CD4-positive, CD25-positive, alpha-beta regulatory T cell (primary cell): Measurements from ENCODE around the gene UTS2. TPM values are rescaled to one million over a fixed set of nuclear protein-coding genes. Genes with fewer than 3 reads are reported as not detected.
A peak's percentile ranks its signal among the peaks of the same experiment; 100 is the strongest.

Experiments used
- ATAC-seq, 2 donors: fragments of 150-1000 bp; cut with Tn5 transposase; one replicate each; pipeline ENCODE4 v1.10.0; 2021; ENCODE audit warnings: low read depth in 2 of 2, moderate number of reproducible peaks in 2 of 2, moderate library complexity in 1 of 2
- DNase-seq, 3 donors: peaks; one replicate each; pipeline versions ENCODE4 v3.0.0 to v3.0.0-alpha.2; 2012 to 2022; ENCODE audit warnings: mixed read lengths in 1 of 3
- H3K27ac ChIP-seq: one replicate; pipeline ENCODE4 v1.7.0; 2013; ENCODE audit warnings: mild to moderate bottlenecking, low read length; ENCODE audit not compliant: insufficient read depth, poor library complexity, severe bottlenecking
- H3K27me3 ChIP-seq: one replicate; pipeline ENCODE4 v1.7.0; 2013; ENCODE audit warnings: low read length; ENCODE audit not compliant: control insufficient read depth, insufficient read depth
- H3K36me3 ChIP-seq: one replicate; pipeline ENCODE4 v1.7.0; 2013; ENCODE audit warnings: mild to moderate bottlenecking, low read length, moderate library complexity; ENCODE audit not compliant: control insufficient read depth, insufficient read depth
- H3K4me1 ChIP-seq: 2 replicates; pipeline ENCODE4 v1.7.0; 2013; ENCODE audit warnings: mild to moderate bottlenecking, low read length; ENCODE audit not compliant: insufficient read depth, control insufficient read depth, poor library complexity, severe bottlenecking
- H3K4me3 ChIP-seq: one replicate; pipeline ENCODE4 v1.7.0; 2013; ENCODE audit warnings: low read depth, mild to moderate bottlenecking, low read length, moderate library complexity
- H3K9me3 ChIP-seq, 2 experiments: 1 replicate in 1 of 2; 2 replicates in 1 of 2; pipeline ENCODE4 v1.7.0; 2013; ENCODE audit warnings: low read length in 2 of 2, mild to moderate bottlenecking in 1 of 2, moderate library complexity in 1 of 2; ENCODE audit not compliant: control insufficient read depth in 2 of 2
- H3K27ac Mint-ChIP-seq, 3 donors: one replicate each; pipeline ENCODE4 v1.8.0; 2020 to 2022; ENCODE audit warnings: mild to moderate bottlenecking in 3 of 3, mixed read lengths in 3 of 3, moderate library complexity in 2 of 3
- H3K27me3 Mint-ChIP-seq: one replicate; pipeline ENCODE4 v1.8.0; 2022; ENCODE audit warnings: mild to moderate bottlenecking, mixed read lengths
- H3K36me3 Mint-ChIP-seq: one replicate; pipeline ENCODE4 v1.8.0; 2020; ENCODE audit warnings: mixed read lengths
- H3K4me1 Mint-ChIP-seq, 4 donors: one replicate each; pipeline ENCODE4 v1.8.0; 2020 to 2022; ENCODE audit warnings: mixed read lengths in 4 of 4, mild to moderate bottlenecking in 1 of 4
- H3K4me3 Mint-ChIP-seq, 4 donors: one replicate each; pipeline ENCODE4 v1.8.0; 2020 to 2022; ENCODE audit warnings: mild to moderate bottlenecking in 4 of 4, mixed read lengths in 4 of 4, moderate library complexity in 3 of 4
- H3K9me3 Mint-ChIP-seq, 7 donors: one replicate each; pipeline ENCODE4 v1.8.0; 2020 to 2022; ENCODE audit warnings: mixed read lengths in 7 of 7, mild to moderate bottlenecking in 3 of 7, moderate library complexity in 2 of 7
- polyA plus RNA-seq, 4 donors: library from polyadenylated mRNA; unstranded; fragments of 300-500 nt; fragmentation: Illumina TruSeq; gene quantifications; one replicate each; pipeline ENCODE4 v1.2.3, GENCODE V29; 2021
- total RNA-seq: library from RNA; stranded (reverse); gene quantifications from one replicate; pipeline ENCODE4 v1.2.3, GENCODE V29; 2022

UTS2 gene
- total and polyA plus RNA-seq, 5 donors from 2014 or later, result 8.0 to 63.1 (median 28.4) TPM

GRCh38 chr1:7871136-7871535 lies 18.3 kb upstream of the UTS2 start:
- Histone ChIP-seq H3K27ac (no peak overlapping the region), H3K27me3 (no peaks in the 10 kb centered on the region), H3K4me3 (no peak overlapping the region), H3K36me3 (no peaks in the 10 kb centered on the region), H3K9me3 (no peaks in the 10 kb centered on the region), H3K4me1 (no peaks in the 10 kb centered on the region)
- no peaks in the 10 kb centered on the region for H3K27me3 Mint-ChIP-seq
- H3K4me1 Mint-ChIP-seq, result peaks cover 0 to 2% (median 0%) of the 10 kb centered on the region in 4 donors
- H3K4me3 Mint-ChIP-seq, result no peak overlapping the region
- no peaks in the 10 kb centered on the region for H3K9me3 Mint-ChIP-seq
- H3K27ac Mint-ChIP-seq, result no peak overlapping the region
- DNase-seq (no peak), ATAC-seq (no peak)
- peaks cover 3% of the 10 kb centered on the region for H3K36me3 Mint-ChIP-seq

- Mint-ChIP-seq H3K9me3 (no peaks in the 10 kb centered on the region), H3K4me3 (no peak overlapping the region), H3K36me3 (peaks cover 3% of the 10 kb centered on the region), H3K27me3 (no peaks in the 10 kb centered on the region), H3K4me1 (peaks cover 0 to 2% (median 0%) of the 10 kb centered on the region in 4 donors), H3K27ac (peak overlapping the region in 1 of 3 donors; percentile 21)
- no peak overlapping the region for H3K27ac ChIP-seq
- H3K4me1 ChIP-seq, result no peaks in the 10 kb centered on the region
- H3K36me3 ChIP-seq, result peaks cover 1% of the 10 kb centered on the region
- H3K9me3 ChIP-seq, result no peaks in the 10 kb centered on the region
- DNase-seq (no peak), ATAC-seq (no peak)
- H3K4me3 ChIP-seq, result no peak overlapping the region
- H3K27me3 ChIP-seq, result no peaks in the 10 kb centered on the region
These were observed 16.5 kb upstream of the UTS2 start for GRCh38 chr1:7869136-7869920.

- no peaks in the 10 kb centered on the region for H3K9me3 Mint-ChIP-seq
- peak overlapping the region in 1 of 3 donors; percentile 79 for H3K27ac Mint-ChIP-seq
These were observed 15.4 kb upstream of the UTS2 start for GRCh38 chr1:7868070-7868780.

GRCh38 chr1:7865978-7866377 lies 13.1 kb upstream of the UTS2 start:
- H3K9me3 ChIP-seq, result no peaks in the 10 kb centered on the region
- H3K36me3 Mint-ChIP-seq, result no peaks in the 10 kb centered on the region
- H3K27ac ChIP-seq, result no peak overlapping the region
- H3K27me3 ChIP-seq, result no peaks in the 10 kb centered on the region
- peaks cover 5% of the 10 kb centered on the region for H3K36me3 ChIP-seq
- no peaks in the 10 kb centered on the region for H3K9me3 Mint-ChIP-seq
- no peak overlapping the region for H3K4me3 Mint-ChIP-seq
- ATAC-seq (no peak), DNase-seq (no peak)
- no peaks in the 10 kb centered on the region for H3K4me1 Mint-ChIP-seq
- no peak overlapping the region for H3K27ac Mint-ChIP-seq
- H3K4me3 ChIP-seq, result no peak overlapping the region
- H3K27me3 Mint-ChIP-seq, result no peaks in the 10 kb centered on the region
- H3K4me1 ChIP-seq, result no peaks in the 10 kb centered on the region

More at GRCh38 chr1:7868070-7868780, 15.4 kb upstream of the UTS2 start:
- Histone ChIP-seq H3K36me3 (peaks cover 5% of the 10 kb centered on the region), H3K27me3 (no peaks in the 10 kb centered on the region), H3K9me3 (no peaks in the 10 kb centered on the region), H3K4me1 (no peaks in the 10 kb centered on the region), H3K4me3 (no peak overlapping the region), H3K27ac (no peak overlapping the region)
- Mint-ChIP-seq H3K4me3 (no peak overlapping the region), H3K4me1 (no peaks in the 10 kb centered on the region), H3K36me3 (peaks cover 1% of the 10 kb centered on the region), H3K27me3 (no peaks in the 10 kb centered on the region)
- ATAC-seq, result no peak
- no peak for DNase-seq

- H3K4me1 Mint-ChIP-seq, result no peaks in the 10 kb centered on the region
- Histone ChIP-seq H3K27me3 (no peaks in the 10 kb centered on the region), H3K4me1 (no peaks in the 10 kb centered on the region), H3K27ac (no peak overlapping the region), H3K36me3 (peaks cover 5% of the 10 kb centered on the region), H3K4me3 (no peak overlapping the region), H3K9me3 (no peaks in the 10 kb centered on the region)
- DNase-seq (no peak), ATAC-seq (no peak)
- H3K27ac Mint-ChIP-seq, result no peak overlapping the region
- no peaks in the 10 kb centered on the region for H3K36me3 Mint-ChIP-seq
- no peaks in the 10 kb centered on the region for H3K27me3 Mint-ChIP-seq
- no peaks in the 10 kb centered on the region for H3K9me3 Mint-ChIP-seq
- no peak overlapping the region for H3K4me3 Mint-ChIP-seq
These were observed 11.0 kb upstream of the UTS2 start for GRCh38 chr1:7863756-7864328.

GRCh38 chr1:7862211-7863060 lies 9.6 kb upstream of the UTS2 start:
- H3K9me3 Mint-ChIP-seq, result no peaks in the 10 kb centered on the region
- H3K36me3 Mint-ChIP-seq, result no peaks in the 10 kb centered on the region
- DNase-seq, result no peak
- H3K4me1 Mint-ChIP-seq, result no peaks in the 10 kb centered on the region
- H3K4me3 Mint-ChIP-seq, result no peak overlapping the region
- Histone ChIP-seq H3K9me3 (no peaks in the 10 kb centered on the region), H3K4me1 (no peaks in the 10 kb centered on the region), H3K27ac (no peak overlapping the region), H3K4me3 (no peak overlapping the region), H3K36me3 (peaks cover 5% of the 10 kb centered on the region), H3K27me3 (no peaks in the 10 kb centered on the region)
- H3K27ac Mint-ChIP-seq, result peak overlapping the region in 1 of 3 donors; percentile 41
- no peak for ATAC-seq
- H3K27me3 Mint-ChIP-seq, result no peaks in the 10 kb centered on the region

- Histone ChIP-seq H3K27me3 (no peaks in the 10 kb centered on the region), H3K9me3 (no peaks in the 10 kb centered on the region), H3K4me1 (no peaks in the 10 kb centered on the region), H3K4me3 (no peak overlapping the region), H3K27ac (no peak overlapping the region), H3K36me3 (peaks cover 5% of the 10 kb centered on the region)
- no peak for DNase-seq
- no peaks in the 10 kb centered on the region for H3K27me3 Mint-ChIP-seq
- no peak for ATAC-seq
- H3K4me1 Mint-ChIP-seq, result peaks cover 0 to 4% (median 0%) of the 10 kb centered on the region in 4 donors
- no peaks in the 10 kb centered on the region for H3K36me3 Mint-ChIP-seq
- no peak overlapping the region for H3K27ac Mint-ChIP-seq
- no peak overlapping the region for H3K4me3 Mint-ChIP-seq
- no peaks in the 10 kb centered on the region for H3K9me3 Mint-ChIP-seq
These were observed 8.6 kb upstream of the UTS2 start for GRCh38 chr1:7861452-7861851.
